H9 (cell line): ENCODE measurements around the gene RRP9. TPM values are rescaled to one million over a fixed set of nuclear protein-coding genes. Genes with fewer than 3 reads are reported as not detected.

Experiments
- DNase-seq: peaks from one replicate; pipeline ENCODE4 v3.0.0-alpha.2; 2017
- H2AFZ ChIP-seq: one replicate; pipeline ENCODE4 v1.6.1; 2013; ENCODE audit warnings: mild to moderate bottlenecking, low read length, control low read depth, moderate library complexity
- H2AK5ac ChIP-seq: 2 replicates; pipeline ENCODE4 v1.6.1; 2013; ENCODE audit warnings: low read length, control low read depth, mixed read lengths; ENCODE audit not compliant: insufficient read length
- H2BK120ac ChIP-seq: one replicate; pipeline ENCODE4 v1.6.1; 2013; ENCODE audit warnings: low read depth, mild to moderate bottlenecking, low read length, control low read depth, inconsistent platforms; ENCODE audit not compliant: poor library complexity, severe bottlenecking
- H2BK12ac ChIP-seq: 2 replicates; pipeline ENCODE4 v1.6.1; 2013; ENCODE audit warnings: low read length, control low read depth, mixed read lengths, low read depth; ENCODE audit not compliant: insufficient read length
- H2BK15ac ChIP-seq: 2 replicates; pipeline ENCODE4 v1.6.1; 2013; ENCODE audit warnings: low read depth, low read length, control low read depth
- H2BK20ac ChIP-seq: one replicate; pipeline ENCODE4 v1.6.1; 2013; ENCODE audit warnings: low read depth, mild to moderate bottlenecking, low read length, control low read depth, inconsistent platforms; ENCODE audit not compliant: poor library complexity, severe bottlenecking
- H2BK5ac ChIP-seq: 2 replicates; pipeline ENCODE4 v1.6.1; 2013; ENCODE audit warnings: low read length, control low read depth, mixed read lengths; ENCODE audit not compliant: insufficient read length
- H3K14ac ChIP-seq: 2 replicates; pipeline ENCODE4 v1.6.1; 2013; ENCODE audit warnings: low read length, control low read depth; ENCODE audit not compliant: insufficient read depth
- H3K18ac ChIP-seq: 2 replicates; pipeline ENCODE4 v1.6.1; 2013; ENCODE audit warnings: low read depth, mild to moderate bottlenecking, mixed read lengths, low read length, control low read depth; ENCODE audit not compliant: insufficient read length
- H3K23ac ChIP-seq: 2 replicates; pipeline ENCODE4 v1.6.1; 2013; ENCODE audit warnings: low read length, control low read depth, mixed read lengths, low read depth; ENCODE audit not compliant: insufficient read length
- H3K23me2 ChIP-seq: 2 replicates; pipeline ENCODE4 v1.6.1; 2013; ENCODE audit warnings: low read depth, mild to moderate bottlenecking, mixed read lengths, low read length, control low read depth; ENCODE audit not compliant: insufficient read length, poor library complexity, severe bottlenecking
- H3K27ac ChIP-seq: 2 replicates; pipeline ENCODE4 v1.5.1; 2013; ENCODE audit warnings: low read length, control low read depth, mixed read lengths, low read depth; ENCODE audit not compliant: insufficient read length
- H3K27me3 ChIP-seq: 2 replicates; pipeline ENCODE4 v1.6.1; 2013; ENCODE audit warnings: low read length, control low read depth, inconsistent platforms; ENCODE audit not compliant: insufficient read depth
- H3K4ac ChIP-seq: 2 replicates; pipeline ENCODE4 v1.6.1; 2013; ENCODE audit warnings: low read depth, mild to moderate bottlenecking, control low read depth, inconsistent platforms, low read length, moderate library complexity
- H3K4me1 ChIP-seq: 2 replicates; pipeline ENCODE4 v1.6.1; 2013; ENCODE audit warnings: low read length, control low read depth, inconsistent platforms; ENCODE audit not compliant: insufficient read depth
- H3K4me2 ChIP-seq: 2 replicates; pipeline ENCODE4 v1.6.1; 2013; ENCODE audit warnings: low read length, control low read depth, mixed read lengths; ENCODE audit not compliant: insufficient read length, insufficient read depth
- H3K56ac ChIP-seq: 2 replicates; pipeline ENCODE4 v1.6.1; 2013; ENCODE audit warnings: low read depth, mild to moderate bottlenecking, mixed read lengths, low read length, control low read depth; ENCODE audit not compliant: insufficient read length
- H3K79me1 ChIP-seq: 2 replicates; pipeline ENCODE4 v1.6.1; 2013; ENCODE audit warnings: low read depth, mild to moderate bottlenecking, moderate library complexity, low read length, control low read depth, inconsistent platforms; ENCODE audit not compliant: insufficient read depth, poor library complexity, severe bottlenecking
- H3K79me2 ChIP-seq: 2 replicates; pipeline ENCODE4 v1.6.1; 2013; ENCODE audit warnings: low read length, control low read depth, inconsistent platforms; ENCODE audit not compliant: insufficient read depth
- H3K9ac ChIP-seq: 2 replicates; pipeline ENCODE4 v1.6.1; 2013; ENCODE audit warnings: low read length, control low read depth, mixed read lengths; ENCODE audit not compliant: insufficient read length; ENCODE audit errors: extremely low read depth
- H3K9me3 ChIP-seq: one replicate; pipeline ENCODE4 v1.6.1; 2013; ENCODE audit warnings: low read depth, low read length, inconsistent platforms; ENCODE audit not compliant: control insufficient read depth
- H3T11ph ChIP-seq: one replicate; pipeline ENCODE4 v1.6.1; 2013; ENCODE audit warnings: mild to moderate bottlenecking, low read length, control low read depth, inconsistent platforms
- H4K20me1 ChIP-seq: one replicate; pipeline ENCODE4 v1.6.1; 2013; ENCODE audit not compliant: control insufficient read depth, insufficient read length, insufficient read depth
- H4K5ac ChIP-seq: 2 replicates; pipeline ENCODE4 v1.6.1; 2013; ENCODE audit warnings: low read depth, mild to moderate bottlenecking, mixed read lengths, low read length, control low read depth; ENCODE audit not compliant: insufficient read length
- H4K8ac ChIP-seq: replicated peaks from 2 replicates; pipeline ENCODE4 v1.6.1; 2013; ENCODE audit warnings: low read length, control low read depth, mixed read lengths, low read depth; ENCODE audit not compliant: insufficient read length
- H4K91ac ChIP-seq: 2 replicates; pipeline ENCODE4 v1.6.1; 2013; ENCODE audit warnings: low read depth, mild to moderate bottlenecking, moderate library complexity, mixed read lengths, low read length, control low read depth; ENCODE audit not compliant: insufficient read length
- H3K27ac Mint-ChIP-seq, 3 experiments: 2 replicates in 2 of 3; 3 replicates in 1 of 3; pipeline ENCODE4 v1.8.0; 2020 to 2021; ENCODE audit warnings: mixed read lengths in 3 of 3, mild to moderate bottlenecking in 1 of 3, moderate library complexity in 1 of 3
- H3K27me3 Mint-ChIP-seq: 2 replicates; pipeline ENCODE4 v1.8.0; 2021; ENCODE audit warnings: low read depth, mild to moderate bottlenecking, moderate library complexity, mixed read lengths
- H3K36me3 Mint-ChIP-seq, 3 experiments: 2 replicates in 2 of 3; 3 replicates in 1 of 3; pipeline ENCODE4 v1.8.0; 2020 to 2021; ENCODE audit warnings: low read depth in 3 of 3, mixed read lengths in 3 of 3; ENCODE audit not compliant: insufficient read depth in 1 of 3
- H3K4me1 Mint-ChIP-seq, 2 experiments: 2 replicates each; pipeline ENCODE4 v1.8.0; 2020; ENCODE audit warnings: mixed read lengths in 2 of 2
- H3K4me3 Mint-ChIP-seq, 2 experiments: 2 replicates in 1 of 2; 3 replicates in 1 of 2; pipeline ENCODE4 v1.8.0; 2020 to 2021; ENCODE audit warnings: mild to moderate bottlenecking in 2 of 2, mixed read lengths in 2 of 2, moderate library complexity in 1 of 2
- H3K9me3 Mint-ChIP-seq, 2 experiments: 2 replicates in 1 of 2; 3 replicates in 1 of 2; pipeline ENCODE4 v1.8.0; 2020; ENCODE audit warnings: mild to moderate bottlenecking in 2 of 2, mixed read lengths in 2 of 2, moderate library complexity in 1 of 2
- CTCF ChIP-seq: fragments of 200-600 bp; sonication (generic); conservative IDR thresholded peaks from 3 replicates; pipeline ENCODE4 v1.8.0; 2021; ENCODE audit warnings: antibody characterized with exemption, mild to moderate bottlenecking
- WGBS: extraction: QIAGEN DNeasy Blood & Tissue Kit; methylation state at CpG from one replicate; pipeline ENCODE4 v1.1.7; 2013; ENCODE audit warnings: missing lambda C conversion rate, low lambda C conversion rate, mixed read lengths; ENCODE audit not compliant: insufficient read length; ENCODE audit errors: extremely low coverage; 5-methylcytosine and 5-hydroxymethylcytosine counted together
- total RNA-seq: library from RNA; stranded (reverse); gene quantifications from 2 replicates; pipeline ENCODE4 v1.2.1, GENCODE V29; 2021

Gene RRP9
- total RNA-seq, 1 experiment from 2014 or later, result 64.0 TPM

GRCh38 chr3:51930439-51930838 lies 11.3 kb downstream of the RRP9 start:
- Mint-ChIP-seq H3K4me1 (no peaks in the 10 kb centered on the region), H3K9me3 (no peaks in the 10 kb centered on the region), H3K27ac (no peak overlapping the region), H3K4me3 (no peak overlapping the region), H3K27me3 (no peaks in the 10 kb centered on the region; the same call in 1 of the 2 replicates), H3K36me3 (peaks cover 25 to 45% (median 30%) of the 10 kb centered on the region in 3 experiments; a peak in 6 of 7 replicates)
- no peak for DNase-seq
- Histone ChIP-seq H3K79me1 (no peaks in the 10 kb centered on the region), H3K79me2 (no peaks in the 10 kb centered on the region), H3K4me2 (no peak overlapping the region), H4K20me1 (no peaks in the 10 kb centered on the region), H2BK20ac (no peak overlapping the region), H3K23me2 (no peaks in the 10 kb centered on the region), H3K23ac (no peak overlapping the region), H2BK5ac (no peak overlapping the region), H3K9me3 (no peaks in the 10 kb centered on the region), H2AFZ (no peak overlapping the region), H2AK5ac (no peak overlapping the region), H3K14ac (no peak overlapping the region), H4K91ac (no peak overlapping the region), H3K9ac (no peak overlapping the region), H4K8ac (no peak overlapping the region), H2BK12ac (no peak overlapping the region), H2BK120ac (no peak overlapping the region), H3K18ac (no peak overlapping the region), H3K4me1 (no peaks in the 10 kb centered on the region), H3K27me3 (no peaks in the 10 kb centered on the region), H3T11ph (no peak overlapping the region), H4K5ac (no peak overlapping the region), H2BK15ac (no peak overlapping the region), H3K56ac (no peak overlapping the region), H3K4ac (no peak overlapping the region), H3K27ac (no peak overlapping the region)
- no peak for TF ChIP-seq CTCF
- WGBS, result no CpG with 5 or more reads among the region's 1 CpG
